GM12864 (cell line): ENCODE measurements around the gene DSN1.

Experiments
- DNase-seq: peaks from one replicate; pipeline ENCODE4 v3.0.0-alpha.2; 2011; ENCODE audit warnings: low read depth
- H3K4me3 ChIP-seq: 2 replicates; pipeline ENCODE4 v1.5.1; 2011; ENCODE audit warnings: mild to moderate bottlenecking, low read depth, low read length, control low read depth
- TF ChIP-seq, protein P1 (sequence below): IDR thresholded peaks from 2 replicates; pipeline ENCODE4 v1.5.1; 2011; ENCODE audit warnings: low read depth, mild to moderate bottlenecking, moderate library complexity, low read length, control low read depth, inconsistent platforms; ENCODE audit errors: missing control alignments

DSN1 gene

GRCh38 chr20:36796117-36796516 lies 22.6 kb upstream of the DSN1 start:
- TF ChIP-seq, protein P1, sequence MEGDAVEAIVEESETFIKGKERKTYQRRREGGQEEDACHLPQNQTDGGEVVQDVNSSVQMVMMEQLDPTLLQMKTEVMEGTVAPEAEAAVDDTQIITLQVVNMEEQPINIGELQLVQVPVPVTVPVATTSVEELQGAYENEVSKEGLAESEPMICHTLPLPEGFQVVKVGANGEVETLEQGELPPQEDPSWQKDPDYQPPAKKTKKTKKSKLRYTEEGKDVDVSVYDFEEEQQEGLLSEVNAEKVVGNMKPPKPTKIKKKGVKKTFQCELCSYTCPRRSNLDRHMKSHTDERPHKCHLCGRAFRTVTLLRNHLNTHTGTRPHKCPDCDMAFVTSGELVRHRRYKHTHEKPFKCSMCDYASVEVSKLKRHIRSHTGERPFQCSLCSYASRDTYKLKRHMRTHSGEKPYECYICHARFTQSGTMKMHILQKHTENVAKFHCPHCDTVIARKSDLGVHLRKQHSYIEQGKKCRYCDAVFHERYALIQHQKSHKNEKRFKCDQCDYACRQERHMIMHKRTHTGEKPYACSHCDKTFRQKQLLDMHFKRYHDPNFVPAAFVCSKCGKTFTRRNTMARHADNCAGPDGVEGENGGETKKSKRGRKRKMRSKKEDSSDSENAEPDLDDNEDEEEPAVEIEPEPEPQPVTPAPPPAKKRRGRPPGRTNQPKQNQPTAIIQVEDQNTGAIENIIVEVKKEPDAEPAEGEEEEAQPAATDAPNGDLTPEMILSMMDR: no peak
- H3K4me3 ChIP-seq: no peak overlapping the region
- DNase-seq: no peak

DNA sequence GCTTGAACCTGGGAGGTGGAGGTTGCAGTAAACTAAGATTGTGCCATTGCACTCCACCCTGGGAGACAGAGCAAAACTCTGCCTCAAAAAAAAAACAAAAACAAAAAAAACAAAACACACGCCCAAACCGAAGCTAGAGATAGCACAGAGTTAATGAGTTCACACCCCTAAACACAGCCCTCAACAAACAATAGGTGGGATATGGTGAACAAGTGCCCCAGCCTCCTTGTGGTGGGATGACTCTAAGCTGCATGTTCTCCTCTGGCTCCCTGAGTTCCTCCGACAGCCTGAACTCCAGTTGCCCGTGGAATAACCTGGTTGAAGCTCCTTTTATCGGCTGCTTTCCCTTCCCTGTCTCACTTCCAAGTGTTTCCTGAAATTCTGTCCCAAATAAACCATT lies 22.1 kb upstream of the DSN1 start:
- H3K4me3 ChIP-seq: no peak overlapping the region
- no peak for DNase-seq
- TF ChIP-seq, protein P1: no peak

GRCh38 chr20:36794116-36794474 lies 20.5 kb upstream of the DSN1 start:
- H3K4me3 ChIP-seq: no peak overlapping the region
- DNase-seq: no peak
- TF ChIP-seq, protein P1: no peak

DNA sequence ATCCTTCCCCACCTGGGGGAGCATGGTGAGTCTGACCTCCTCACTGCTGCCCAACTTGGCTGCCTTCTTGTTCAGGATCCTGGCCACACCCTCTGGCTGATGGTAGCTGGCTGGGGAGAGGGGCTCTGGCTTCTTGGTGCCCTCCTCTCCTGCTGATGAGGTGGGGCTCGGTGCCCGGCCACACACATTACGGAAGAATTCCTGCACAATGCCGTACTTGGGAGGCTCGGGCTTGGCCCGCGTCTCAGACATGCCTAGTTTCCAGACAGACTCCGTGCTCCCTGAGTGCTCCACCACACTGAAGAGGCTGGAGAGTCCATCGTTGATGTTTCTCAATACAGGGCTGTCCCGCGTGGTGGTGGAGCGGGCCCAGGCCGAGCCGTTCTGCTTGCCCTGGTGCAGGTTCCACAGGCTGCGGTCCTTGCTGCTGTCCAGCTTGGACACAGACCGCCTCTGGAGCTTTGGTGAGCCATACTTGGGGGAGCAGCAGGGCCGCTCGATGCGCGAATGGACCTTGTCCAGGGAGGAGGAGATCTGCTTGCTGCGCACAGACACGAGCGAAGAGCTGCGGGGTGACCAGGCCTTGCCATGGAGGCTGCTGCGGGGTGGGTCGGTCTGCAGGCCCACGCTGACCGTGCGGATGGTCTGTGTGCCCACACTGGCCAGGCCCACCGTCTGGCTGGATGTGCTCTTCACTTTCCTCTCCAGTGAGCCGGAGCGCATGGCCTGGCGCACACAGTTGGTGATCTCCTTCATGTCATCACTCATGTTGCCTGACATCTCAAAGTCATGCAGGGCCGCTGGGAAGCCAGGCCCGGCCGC lies 19.9 kb upstream of the DSN1 start:
- TF ChIP-seq, protein P1: no peak
- no peak overlapping the region for H3K4me3 ChIP-seq
- DNase-seq: no peak

GRCh38 chr20:36792422-36792821 lies 18.9 kb upstream of the DSN1 start:
- TF ChIP-seq, protein P1: peak; percentile 44
- no peak for DNase-seq

GRCh38 chr20:36791862-36792261 lies 18.3 kb upstream of the DSN1 start:
- TF ChIP-seq, protein P1: no peak
- no peak overlapping the region for H3K4me3 ChIP-seq
- no peak for DNase-seq

More at GRCh38 chr20:36792422-36792821, 18.9 kb upstream of the DSN1 start:
- H3K4me3 ChIP-seq: no peak overlapping the region

DNA sequence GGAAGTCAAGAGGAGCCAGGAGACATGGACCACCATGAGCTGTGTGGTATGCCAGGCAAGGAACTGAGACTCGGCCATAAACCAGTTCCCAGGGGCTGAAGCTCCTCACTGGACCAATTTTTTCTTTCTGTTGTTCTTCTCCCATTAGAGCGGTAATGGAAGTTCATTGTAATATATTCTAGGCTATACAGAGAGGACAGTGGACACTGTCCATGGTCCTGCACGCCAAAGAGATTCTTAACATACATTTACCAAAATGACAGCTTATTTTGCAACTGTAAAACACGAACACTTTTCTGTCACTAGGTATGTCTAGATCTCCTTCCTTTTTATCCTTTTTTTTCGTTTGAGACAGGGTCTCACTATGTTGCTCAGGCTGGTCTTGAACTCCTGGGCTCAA lies 13.1 kb upstream of the DSN1 start:
- TF ChIP-seq, protein P1: no peak
- DNase-seq: no peak
- H3K4me3 ChIP-seq: no peak overlapping the region
